NT2/D1 (cell line): ENCODE data around the gene PRSS27.
A peak's percentile ranks its signal among the peaks of the same experiment; 100 is the strongest.

Experiments used
- DNase-seq: peaks from one replicate; pipeline ENCODE4 v3.0.0-alpha.2; 2011; ENCODE audit warnings: low read depth, low spot score
- H3K27me3 ChIP-seq: 2 replicates; pipeline ENCODE4 v1.6.0; 2011; ENCODE audit warnings: mild to moderate bottlenecking; ENCODE audit not compliant: insufficient read length, insufficient read depth
- H3K36me3 ChIP-seq: 2 replicates; pipeline ENCODE4 v1.6.1; 2011; ENCODE audit warnings: mild to moderate bottlenecking, low read length, mixed read lengths; ENCODE audit not compliant: insufficient read depth, insufficient read length
- H3K4me1 ChIP-seq: 2 replicates; pipeline ENCODE4 v1.5.1; 2011; ENCODE audit not compliant: insufficient read depth, insufficient read length
- H3K4me3 ChIP-seq: 2 replicates; pipeline ENCODE4 v1.5.1; 2011; ENCODE audit warnings: low read depth; ENCODE audit not compliant: insufficient read length
- H3K9ac ChIP-seq: 2 replicates; pipeline ENCODE4 v1.6.0; 2011; ENCODE audit warnings: low read depth; ENCODE audit not compliant: insufficient read length
- H3K9me3 ChIP-seq: 2 replicates; pipeline ENCODE4 v1.5.1; 2011; ENCODE audit warnings: mild to moderate bottlenecking, low read length; ENCODE audit not compliant: insufficient read depth
- SUZ12 ChIP-seq: IDR thresholded peaks from 2 replicates; pipeline ENCODE4 v1.6.1; 2011; ENCODE audit not compliant: insufficient read length, insufficient read depth; ENCODE audit errors: extremely low read depth
- YY1 ChIP-seq: IDR thresholded peaks from 2 replicates; pipeline ENCODE4 v1.6.1; 2011; ENCODE audit not compliant: insufficient read length, insufficient read depth
- ZNF274 ChIP-seq: IDR thresholded peaks from 2 replicates; pipeline ENCODE4 v1.6.1; 2011; ENCODE audit warnings: mild to moderate bottlenecking, low read depth, low read length

Gene PRSS27

GRCh38 chr16:2743007-2743810, 23.2 kb upstream of the PRSS27 start:
- Histone ChIP-seq H3K9ac (no peak overlapping the region), H3K36me3 (no peaks in the 10 kb centered on the region), H3K4me3 (no peak overlapping the region), H3K27me3 (no peaks in the 10 kb centered on the region), H3K9me3 (no peaks in the 10 kb centered on the region), H3K4me1 (peaks cover 18% of the 10 kb centered on the region)
- no peak for DNase-seq
- no peak for TF ChIP-seq ZNF274

DNA sequence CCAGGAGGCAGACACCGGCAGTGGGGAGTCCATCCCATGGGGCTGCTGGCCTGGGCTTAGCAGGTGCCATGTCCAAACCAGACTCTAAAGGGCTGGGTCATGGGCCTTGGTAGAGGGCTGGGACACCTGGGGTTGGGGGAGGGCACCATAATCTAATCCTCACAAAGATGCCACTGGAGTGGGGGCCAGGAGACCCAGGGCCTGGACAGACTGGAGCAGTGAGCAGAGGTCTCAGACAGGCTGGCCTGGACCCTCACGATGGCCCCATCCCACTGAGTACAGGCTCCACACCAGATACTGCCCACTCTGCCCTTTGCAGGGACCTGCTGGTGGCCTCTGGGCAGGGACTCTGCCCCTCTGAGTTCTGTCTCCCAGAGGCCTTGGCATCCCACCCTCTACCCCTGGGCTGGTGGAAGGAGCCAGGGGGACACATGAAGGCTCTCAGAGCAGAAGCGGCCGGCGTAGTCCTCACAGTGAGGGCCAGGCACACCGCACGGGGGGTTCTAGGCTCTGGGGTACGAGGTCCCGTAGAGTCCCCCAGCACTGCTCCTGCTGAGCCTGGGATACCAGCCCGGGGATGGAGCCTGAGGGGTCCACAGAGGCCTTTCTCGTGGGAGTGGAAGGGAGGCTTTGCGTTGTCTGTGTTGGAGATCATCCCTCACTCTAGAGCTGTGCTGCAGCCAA, 22.4 kb upstream of the PRSS27 start:
- no peaks in the 10 kb centered on the region for H3K27me3 ChIP-seq
- H3K9me3 ChIP-seq = no peaks in the 10 kb centered on the region
- no peak for DNase-seq
- no peak for TF ChIP-seq YY1
- TF ChIP-seq ZNF274 = no peak
- TF ChIP-seq SUZ12 = no peak
- H3K4me3 ChIP-seq = no peak overlapping the region
- no peaks in the 10 kb centered on the region for H3K36me3 ChIP-seq
- H3K4me1 ChIP-seq = peaks cover 22% of the 10 kb centered on the region
- no peak overlapping the region for H3K9ac ChIP-seq

DNA sequence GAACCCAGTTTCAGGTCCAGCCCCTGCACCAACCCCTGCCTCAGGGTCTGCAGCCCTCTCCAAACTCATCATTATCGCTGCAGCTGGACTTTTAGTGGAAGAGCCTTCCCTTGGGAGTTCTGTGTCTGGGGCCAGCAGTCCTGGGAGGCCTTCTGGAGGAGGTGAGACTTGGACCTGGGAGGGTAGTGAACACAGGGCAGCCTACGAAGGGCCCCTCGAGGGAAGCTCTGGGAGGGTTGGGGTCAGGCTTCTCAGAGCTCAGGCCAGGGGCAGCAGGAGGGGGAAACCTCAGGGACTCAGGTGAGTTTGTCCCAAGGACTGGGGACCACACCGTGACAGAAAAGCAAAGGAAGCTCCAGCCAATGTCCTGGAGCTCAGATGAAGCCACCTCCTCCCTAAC, 21.1 kb upstream of the PRSS27 start:
- TF ChIP-seq ZNF274 (no peak), YY1 (no peak), SUZ12 (no peak)
- H3K36me3 ChIP-seq = no peaks in the 10 kb centered on the region
- no peaks in the 10 kb centered on the region for H3K9me3 ChIP-seq
- H3K4me3 ChIP-seq = no peak overlapping the region
- H3K27me3 ChIP-seq = no peaks in the 10 kb centered on the region
- peaks cover 24% of the 10 kb centered on the region for H3K4me1 ChIP-seq
- no peak overlapping the region for H3K9ac ChIP-seq
- DNase-seq = no peak

DNA sequence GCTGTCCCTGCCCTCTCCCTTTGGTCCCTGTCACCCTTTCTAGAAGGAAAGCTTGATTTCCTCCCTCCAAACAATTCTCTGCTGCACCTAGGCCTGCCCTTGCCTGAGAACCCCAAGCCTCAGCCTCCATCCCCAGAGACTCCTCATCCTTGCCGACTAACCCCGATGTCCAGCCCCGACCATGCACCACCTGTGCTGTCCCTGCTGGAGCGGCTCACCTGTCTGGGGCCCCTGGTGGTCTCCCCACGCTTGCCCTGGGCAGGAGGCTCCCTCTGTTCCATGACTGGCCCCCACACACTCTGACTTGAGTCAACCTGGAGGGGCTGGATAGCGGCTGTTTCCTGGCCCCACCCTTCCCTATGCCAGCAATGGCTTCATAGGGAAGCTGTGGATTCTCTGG, 20.5 kb upstream of the PRSS27 start:
- Histone ChIP-seq H3K4me1 (peaks cover 23% of the 10 kb centered on the region), H3K36me3 (no peaks in the 10 kb centered on the region), H3K4me3 (no peak overlapping the region), H3K9me3 (no peaks in the 10 kb centered on the region), H3K9ac (no peak overlapping the region), H3K27me3 (no peaks in the 10 kb centered on the region)
- TF ChIP-seq YY1 (no peak), SUZ12 (no peak), ZNF274 (no peak)
- no peak for DNase-seq

- H3K27me3 ChIP-seq = no peaks in the 10 kb centered on the region
- DNase-seq = no peak
- no peaks in the 10 kb centered on the region for H3K9me3 ChIP-seq
Observed at GRCh38 chr16:2739625-2740430, 19.8 kb upstream of the PRSS27 start.

DNA sequence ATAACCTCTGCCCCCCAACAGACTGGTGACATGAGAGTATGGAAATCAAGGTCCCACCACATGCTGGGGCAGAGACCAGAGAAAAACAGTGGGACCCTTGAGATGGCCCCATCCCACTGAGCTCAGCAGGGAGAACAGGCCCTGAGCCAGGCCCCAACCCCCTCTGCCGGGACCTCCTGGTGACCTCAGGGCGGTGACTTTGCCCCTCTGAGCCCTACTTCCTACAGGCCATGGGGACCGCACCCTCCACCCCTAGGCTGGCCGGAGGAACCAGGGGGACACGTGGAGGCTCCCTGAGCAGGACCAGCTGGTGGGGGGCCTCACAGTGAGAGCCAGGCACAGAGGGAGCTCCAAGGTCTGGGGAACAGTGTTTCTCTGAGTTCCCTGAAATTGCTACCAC, 18.6 kb upstream of the PRSS27 start:
- H3K4me3 ChIP-seq = no peak overlapping the region
- peak overlapping the region; percentile 36 for H3K9ac ChIP-seq
- no peaks in the 10 kb centered on the region for H3K9me3 ChIP-seq
- TF ChIP-seq SUZ12 = no peak
- no peak for TF ChIP-seq YY1
- no peak for TF ChIP-seq ZNF274
- H3K27me3 ChIP-seq = no peaks in the 10 kb centered on the region
- DNase-seq = no peak
- no peaks in the 10 kb centered on the region for H3K36me3 ChIP-seq
- peaks cover 21% of the 10 kb centered on the region for H3K4me1 ChIP-seq

More at GRCh38 chr16:2739625-2740430, 19.8 kb upstream of the PRSS27 start:
- no peaks in the 10 kb centered on the region for H3K36me3 ChIP-seq
- no peak overlapping the region for H3K4me3 ChIP-seq
- peaks cover 21% of the 10 kb centered on the region for H3K4me1 ChIP-seq
- no peak for TF ChIP-seq YY1
- TF ChIP-seq SUZ12 = no peak
- no peak for TF ChIP-seq ZNF274
- peak overlapping the region; percentile 59 for H3K9ac ChIP-seq
